Spleen (tissue), 11 donors: ENCODE measurements around the gene OR4D11. TPM values are rescaled to one million over a fixed set of nuclear protein-coding genes. Genes with fewer than 3 reads are reported as not detected.
"Not testable (repeated sequence)": the region's sequence is repeated elsewhere in the genome, so short reads cannot be mapped to it uniquely, and the experiment has no call there.

ENCODE experiments used
- DNase-seq: peaks from one replicate; pipeline ENCODE4 v3.0.0-alpha.2; 2020
- H3K27ac ChIP-seq, 8 donors: fragments of 200-600 bp; sonication (generic) in 7 of 8; 1 replicate in 4 of 8; 2 replicates in 4 of 8; pipeline versions ENCODE4 v1.5.0 to v1.8.0; 2016 to 2021; ENCODE audit warnings: inconsistent platforms in 4 of 8, mild to moderate bottlenecking in 4 of 8, moderate library complexity in 1 of 8
- H3K27me3 ChIP-seq, 7 donors: fragments of 200-600 bp; sonication (generic) in 6 of 7; replicated peaks in 1 of 7; 1 replicate in 4 of 7; 2 replicates in 3 of 7; pipeline versions ENCODE4 v1.5.0 to v1.8.0; 2016 to 2021; ENCODE audit warnings: inconsistent platforms in 3 of 7, mild to moderate bottlenecking in 1 of 7
- H3K36me3 ChIP-seq, 6 donors: fragments of 200-600 bp; sonication (generic) in 5 of 6; 1 replicate in 4 of 6; 2 replicates in 2 of 6; pipeline versions ENCODE4 v1.5.0 to v1.8.0; 2016 to 2021; ENCODE audit warnings: inconsistent platforms in 2 of 6
- H3K4me1 ChIP-seq, 6 donors: fragments of 200-600 bp; sonication (generic) in 5 of 6; 1 replicate in 3 of 6; 2 replicates in 3 of 6; pipeline versions ENCODE4 v1.5.0 to v1.8.0; 2016 to 2021; ENCODE audit warnings: inconsistent platforms in 3 of 6
- H3K4me3 ChIP-seq, 8 donors: fragments of 200-600 bp; sonication (generic) in 7 of 8; 1 replicate in 4 of 8; 2 replicates in 4 of 8; pipeline versions ENCODE4 v1.5.0 to v1.8.0; 2016 to 2021; ENCODE audit warnings: inconsistent platforms in 4 of 8, mild to moderate bottlenecking in 4 of 8, moderate library complexity in 2 of 8
- H3K9me3 ChIP-seq, 8 donors: fragments of 200-600 bp; sonication (generic) in 7 of 8; 1 replicate in 4 of 8; 2 replicates in 4 of 8; pipeline versions ENCODE4 v1.5.0 to v1.8.0; 2016 to 2021; ENCODE audit warnings: inconsistent platforms in 4 of 8
- POLR2A ChIP-seq, 3 donors: fragments of 450-650 bp; IDR thresholded peaks; one replicate each; pipeline ENCODE4 v1.5.1; 2017; ENCODE audit warnings: antibody characterized with exemption in 3 of 3, mild to moderate bottlenecking in 1 of 3
- POLR2AphosphoS5 ChIP-seq, 3 donors: sonication (generic); formaldehyde crosslinking; IDR thresholded peaks; one replicate each; pipeline ENCODE4 v1.5.1; 2017; ENCODE audit warnings: antibody characterized with exemption in 3 of 3
- WGBS, 5 donors: extraction: QIAGEN DNeasy Blood & Tissue Kit in 3 of 5; methylation state at CpG; one replicate each; pipeline versions ENCODE4 v1.1.5 to v1.1.7; 2013 to 2018; 5-methylcytosine and 5-hydroxymethylcytosine counted together
- intact Hi-C: fragments of 100-400 bp; cut with DNase I; formaldehyde crosslinking; loops from one replicate; pipeline ENCODE4 v1.15.0; 2023; ENCODE audit warnings: low total_unique reads
- polyA plus RNA-seq, 3 donors: library from polyadenylated mRNA; stranded (reverse); fragments of 200-250 nt; gene quantifications; one replicate each; pipeline ENCODE4 v1.2.1, GENCODE V29; 2013
- total RNA-seq, 7 donors: library from RNA; depleted of rRNA in 3 of 7; stranded (reverse); fragments of >200 nt in 3 of 7; fragmentation: NEBNext Ultra II Directional in 4 of 7; extraction: Animal tissue kit (Norgen Biotek cat#: 25700) in 4 of 7; gene quantifications; one replicate each; pipeline versions ENCODE4 v1.1.0 to v1.2.1, GENCODE V29; 2016 to 2021
- TF ChIP-seq, protein P1 (sequence below), 11 experiments: fragments of 200-600 bp in 7 of 11; fragments of 450-650 bp in 4 of 11; sonication (generic) in 4 of 11; IDR thresholded peaks in 8 of 11; conservative IDR thresholded peaks in 3 of 11; 1 replicate in 7 of 11; 2 replicates in 4 of 11; pipeline versions ENCODE4 v1.4.0 to v1.8.0; 2016 to 2021; ENCODE audit warnings: antibody characterized with exemption in 11 of 11, inconsistent platforms in 4 of 11, mild to moderate bottlenecking in 1 of 11
- donor health status: healthy with polysubstance abuse.
- donor health status: DM: no; HTN: no; CAD: no; lungs with moderate emphysema.
- donor health status: DM: no; HTN: no; CAD: no.
- donor health status: Bipolar disorder and iron deficiency.
- donor health status: healthy.
- donor health status: DM: no; HTN: no; CAD: no.
- donor health status: DM: yes; HTN: yes; CAD: no.

Gene OR4D11
- total and polyA plus RNA-seq, 10 donors = not detected

DNA sequence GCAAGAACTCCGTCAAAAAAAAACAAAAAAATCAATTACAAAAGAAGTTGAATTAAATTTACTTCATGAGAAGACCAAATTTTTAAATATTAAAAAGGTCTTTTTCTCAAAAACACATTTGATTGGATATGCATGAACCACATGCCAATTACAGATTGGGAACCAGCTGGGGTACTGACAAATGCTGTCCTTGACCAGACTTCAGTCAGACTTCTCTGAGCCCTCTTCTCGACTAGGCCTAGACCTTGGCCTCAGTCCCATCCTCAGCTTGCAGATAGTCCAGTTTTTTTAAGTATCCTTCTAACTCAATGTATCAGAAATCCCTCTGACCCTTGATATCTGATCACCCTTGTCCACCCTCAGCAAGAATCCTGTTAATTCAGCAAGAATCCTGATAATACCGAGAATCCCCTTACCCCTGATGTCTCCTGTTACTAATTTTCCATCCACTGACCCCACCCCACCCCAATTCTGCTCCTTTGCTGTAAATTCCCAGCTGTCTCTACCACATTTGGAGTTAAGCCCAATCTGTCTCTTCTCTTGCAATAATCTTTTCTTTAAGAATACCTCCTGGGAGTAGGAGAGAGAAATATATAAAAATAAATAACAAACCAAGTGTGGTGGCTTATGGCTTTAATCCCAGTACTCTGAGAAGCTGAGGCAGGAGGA, 38.9 kb downstream of the OR4D11 start:
- WGBS, 5 donors = 64 to 84% (median 71%) methylated on average over 3 of the region's 3 CpGs
- Histone ChIP-seq H3K27me3 (no peaks in the 10 kb centered on the region), H3K27ac (no peak overlapping the region), H3K36me3 (no peaks in the 10 kb centered on the region), H3K9me3 (no peaks in the 10 kb centered on the region), H3K4me3 (no peak overlapping the region), H3K4me1 (peaks cover 0 to 9% (median under 1%) of the 10 kb centered on the region in 6 donors)
- intact Hi-C loops = no loop called here
- DNase-seq = no peak
- TF ChIP-seq, protein P1, sequence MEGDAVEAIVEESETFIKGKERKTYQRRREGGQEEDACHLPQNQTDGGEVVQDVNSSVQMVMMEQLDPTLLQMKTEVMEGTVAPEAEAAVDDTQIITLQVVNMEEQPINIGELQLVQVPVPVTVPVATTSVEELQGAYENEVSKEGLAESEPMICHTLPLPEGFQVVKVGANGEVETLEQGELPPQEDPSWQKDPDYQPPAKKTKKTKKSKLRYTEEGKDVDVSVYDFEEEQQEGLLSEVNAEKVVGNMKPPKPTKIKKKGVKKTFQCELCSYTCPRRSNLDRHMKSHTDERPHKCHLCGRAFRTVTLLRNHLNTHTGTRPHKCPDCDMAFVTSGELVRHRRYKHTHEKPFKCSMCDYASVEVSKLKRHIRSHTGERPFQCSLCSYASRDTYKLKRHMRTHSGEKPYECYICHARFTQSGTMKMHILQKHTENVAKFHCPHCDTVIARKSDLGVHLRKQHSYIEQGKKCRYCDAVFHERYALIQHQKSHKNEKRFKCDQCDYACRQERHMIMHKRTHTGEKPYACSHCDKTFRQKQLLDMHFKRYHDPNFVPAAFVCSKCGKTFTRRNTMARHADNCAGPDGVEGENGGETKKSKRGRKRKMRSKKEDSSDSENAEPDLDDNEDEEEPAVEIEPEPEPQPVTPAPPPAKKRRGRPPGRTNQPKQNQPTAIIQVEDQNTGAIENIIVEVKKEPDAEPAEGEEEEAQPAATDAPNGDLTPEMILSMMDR (IDR thresholded peaks at IDR 0.05 in 8 of 11, conservative IDR thresholded peaks at IDR 0.05 in 3 of 11) = no peak
- TF ChIP-seq POLR2AphosphoS5 (IDR thresholded peaks at IDR 0.05) (no peak), POLR2A (IDR thresholded peaks at IDR 0.05) (no peak)

DNA sequence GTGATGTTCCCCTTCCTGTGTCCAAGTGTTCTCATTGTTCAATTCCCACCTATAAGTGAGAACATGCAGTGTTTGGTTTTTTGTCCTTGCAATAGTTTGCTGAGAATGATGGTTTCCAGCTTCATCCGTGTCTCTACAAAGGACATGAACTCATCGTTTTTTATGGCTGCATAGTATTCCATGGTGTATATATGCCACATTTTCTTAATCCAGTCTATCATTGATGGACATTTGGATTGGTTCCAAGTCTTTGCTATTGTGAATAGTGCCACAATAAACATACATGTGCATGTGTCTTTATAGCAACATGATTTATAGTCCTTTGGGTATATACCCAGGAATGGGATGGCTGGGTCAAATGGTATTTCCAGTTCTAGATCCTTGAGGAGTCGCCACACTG, 40.3 kb downstream of the OR4D11 start:
- DNase-seq, H3K4me3 ChIP-seq, H3K9me3 ChIP-seq, intact Hi-C loops, H3K27ac ChIP-seq, H3K36me3 ChIP-seq, H3K4me1 ChIP-seq, H3K27me3 ChIP-seq: not testable (repeated sequence)
- 77 to 93% (median 84%) methylated on average over 1 to 3 of the region's 3 CpGs for WGBS, 5 donors

DNA sequence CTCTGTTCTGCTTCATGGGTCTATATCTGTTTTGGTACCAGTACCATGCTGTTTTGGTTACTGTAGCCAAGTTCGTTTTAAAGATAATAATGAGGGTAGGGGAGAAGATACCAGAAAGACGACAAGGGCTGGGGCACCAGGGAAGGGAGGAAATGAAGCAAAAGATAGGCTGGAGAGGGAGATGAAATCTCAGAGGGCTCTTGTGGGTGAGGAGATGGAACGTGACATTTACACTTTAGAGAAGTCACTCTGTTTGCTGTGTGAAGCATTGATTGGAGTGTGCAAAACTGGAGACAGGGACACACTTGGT, 41.4 kb downstream of the OR4D11 start:
- Histone ChIP-seq H3K4me1 (peaks cover 0 to 10% (median 7%) of the 10 kb centered on the region in 6 donors), H3K4me3 (no peak overlapping the region), H3K27ac (no peak overlapping the region), H3K36me3 (no peaks in the 10 kb centered on the region), H3K9me3 (no peaks in the 10 kb centered on the region), H3K27me3 (no peaks in the 10 kb centered on the region)
- intact Hi-C loops = no loop called here
- WGBS, 5 donors = 65 to 84% (median 79%) methylated on average over 3 of the region's 3 CpGs
- DNase-seq = no peak
- TF ChIP-seq POLR2A (IDR thresholded peaks at IDR 0.05) (no peak), POLR2AphosphoS5 (IDR thresholded peaks at IDR 0.05) (no peak)
- TF ChIP-seq, protein P1 (IDR thresholded peaks at IDR 0.05 in 8 of 11, conservative IDR thresholded peaks at IDR 0.05 in 3 of 11) = no peak

DNA sequence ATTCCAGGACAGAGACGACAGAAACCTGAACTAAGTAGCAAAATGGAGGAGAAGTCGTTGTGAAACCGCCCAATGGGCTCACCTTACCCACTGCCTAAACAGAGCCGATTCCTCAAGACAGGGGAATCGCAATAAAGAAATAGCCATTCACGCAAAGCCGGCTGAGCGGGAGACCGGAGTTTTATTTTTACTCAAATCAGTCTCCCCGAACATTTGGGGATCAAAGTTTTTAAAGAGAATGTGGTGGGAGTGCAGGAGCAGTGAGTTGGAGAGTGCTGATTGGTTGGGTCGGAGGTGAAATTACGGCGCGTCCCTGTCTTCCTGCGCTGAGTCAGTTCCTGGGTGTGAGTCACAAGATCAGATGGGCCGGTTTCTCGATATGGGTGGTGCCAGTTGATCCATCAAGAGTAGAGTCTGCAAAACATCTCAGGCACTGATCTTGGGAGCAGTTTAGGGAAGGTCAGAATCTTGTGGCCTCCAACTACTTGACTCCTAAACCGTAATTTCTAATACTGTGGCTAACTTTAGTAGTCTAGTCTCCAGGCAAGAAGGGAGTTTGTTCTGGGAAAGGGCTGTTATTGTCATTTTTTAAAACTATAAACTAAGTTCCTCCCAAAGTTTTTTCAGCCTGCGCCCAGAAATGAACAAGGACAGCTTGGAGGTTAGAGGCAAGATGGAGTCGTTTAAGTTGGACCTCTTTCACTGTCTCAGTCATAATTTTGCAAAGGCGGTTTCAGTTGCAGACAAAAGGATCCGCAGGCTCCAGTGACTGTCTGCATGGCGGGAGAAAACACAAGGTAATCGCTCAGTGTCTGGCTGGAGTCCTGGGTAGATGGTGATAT, 42.0 kb downstream of the OR4D11 start:
- DNase-seq = no peak
- Histone ChIP-seq H3K27me3 (no peaks in the 10 kb centered on the region), H3K4me3 (no peak overlapping the region), H3K27ac (no peak overlapping the region), H3K9me3 (no peaks in the 10 kb centered on the region), H3K36me3 (no peaks in the 10 kb centered on the region), H3K4me1 (peaks cover 0 to 15% (median 10%) of the 10 kb centered on the region in 6 donors)
- 87 to 95% (median 90%) methylated on average over 24 of the region's 24 CpGs for WGBS, 5 donors
- intact Hi-C loops = no loop called here
- TF ChIP-seq POLR2A (IDR thresholded peaks at IDR 0.05) = no peak
- TF ChIP-seq, protein P1 (IDR thresholded peaks at IDR 0.05 in 8 of 11, conservative IDR thresholded peaks at IDR 0.05 in 3 of 11) = no peak
- no peak for TF ChIP-seq POLR2AphosphoS5 (IDR thresholded peaks at IDR 0.05)

DNA sequence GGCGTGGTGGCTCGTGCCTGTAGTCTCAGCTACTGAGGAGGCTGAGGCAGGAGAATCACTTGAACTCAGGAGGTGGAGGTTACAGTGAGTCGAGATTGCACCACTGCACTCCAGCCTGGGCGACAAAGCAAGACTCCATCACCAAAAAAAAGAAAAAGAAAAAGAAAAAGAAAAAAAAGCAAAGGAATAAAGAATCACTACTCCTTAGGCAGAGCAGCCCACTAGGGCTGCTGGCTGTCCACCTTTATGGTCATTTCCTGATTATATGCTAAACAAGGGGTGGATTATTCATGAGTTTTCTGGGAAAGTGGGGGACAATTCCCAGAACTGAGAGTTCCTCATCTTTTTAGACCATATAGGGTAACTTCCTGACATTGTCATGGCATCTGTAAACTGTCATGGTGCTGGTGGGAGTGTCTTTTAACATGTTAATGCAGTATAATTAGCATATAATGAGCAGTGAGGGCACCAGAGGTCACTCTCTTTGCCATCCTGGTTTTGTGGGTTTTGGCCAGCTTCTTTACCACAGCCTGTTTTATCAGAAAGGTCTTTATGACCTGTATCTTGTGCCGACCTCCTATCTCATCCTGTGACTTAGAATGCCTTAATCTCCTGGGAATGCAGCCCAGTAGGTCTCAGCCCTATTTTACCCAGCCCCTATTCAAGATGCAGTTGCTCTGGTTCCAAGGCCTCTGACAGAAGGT, 44.4 kb downstream of the OR4D11 start:
- H3K9me3 ChIP-seq, H3K27me3 ChIP-seq, H3K27ac ChIP-seq, H3K4me3 ChIP-seq, DNase-seq, H3K36me3 ChIP-seq, intact Hi-C loops: not testable (repeated sequence)
- 86 to 93% (median 88%) methylated on average over 5 of the region's 5 CpGs for WGBS, 5 donors
- H3K4me1 ChIP-seq = peaks cover 0 to 39% (median 24%) of the 10 kb centered on the region in 6 donors
